A204.1 (cell line): ENCODE results near the gene NME7.
"Not testable (repeated sequence)": the region's sequence is repeated elsewhere in the genome, so short reads cannot be mapped to it uniquely, and the experiment has no call there.

ENCODE experiments used
- FAIRE-seq: peaks from 2 replicates; lab custom pipeline; 2012; peaks lifted over from hg19 to GRCh38; lab: Jason Lieb, UNC

The NME7 gene

DNA sequence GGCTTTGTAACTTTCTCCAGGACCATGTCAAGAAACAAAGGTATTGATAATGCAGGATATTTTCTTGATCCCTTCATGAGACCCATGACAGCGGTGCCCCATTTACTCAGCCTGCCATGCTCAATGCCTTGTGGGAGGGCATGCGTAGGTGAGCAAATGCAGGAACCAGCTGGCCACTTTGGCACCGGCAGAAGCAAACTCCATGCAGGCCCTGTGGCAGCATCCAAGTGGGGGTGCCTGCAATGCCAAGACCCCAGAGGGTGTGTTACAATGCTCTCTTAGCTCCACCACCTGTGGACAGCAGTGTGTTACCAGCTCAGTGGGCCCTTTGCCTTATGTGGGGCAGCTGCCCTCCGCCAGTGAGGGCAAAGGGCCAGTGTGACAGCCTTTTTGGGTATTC, 153.0 kb downstream of the NME7 start:
- FAIRE-seq: no peak

DNA sequence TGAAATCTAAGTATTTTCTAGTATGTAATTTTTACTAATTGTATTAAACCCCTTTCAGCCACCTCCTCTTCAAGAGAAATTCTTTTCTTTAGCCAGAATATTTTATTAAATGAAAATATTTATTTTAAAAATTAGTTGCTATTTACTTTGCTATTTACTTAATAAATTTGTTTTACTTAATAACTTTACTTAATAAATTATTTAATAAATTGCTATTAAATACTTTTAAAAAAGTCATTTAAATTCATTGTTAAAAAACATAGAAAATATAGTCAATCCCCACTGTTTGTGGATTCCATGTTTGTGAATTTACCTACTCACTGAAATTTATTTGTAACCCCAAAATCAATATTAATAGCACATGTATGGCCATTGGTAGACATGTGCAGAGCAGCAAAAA, 155.5 kb downstream of the NME7 start:
- peak; percentile 90 for FAIRE-seq

DNA sequence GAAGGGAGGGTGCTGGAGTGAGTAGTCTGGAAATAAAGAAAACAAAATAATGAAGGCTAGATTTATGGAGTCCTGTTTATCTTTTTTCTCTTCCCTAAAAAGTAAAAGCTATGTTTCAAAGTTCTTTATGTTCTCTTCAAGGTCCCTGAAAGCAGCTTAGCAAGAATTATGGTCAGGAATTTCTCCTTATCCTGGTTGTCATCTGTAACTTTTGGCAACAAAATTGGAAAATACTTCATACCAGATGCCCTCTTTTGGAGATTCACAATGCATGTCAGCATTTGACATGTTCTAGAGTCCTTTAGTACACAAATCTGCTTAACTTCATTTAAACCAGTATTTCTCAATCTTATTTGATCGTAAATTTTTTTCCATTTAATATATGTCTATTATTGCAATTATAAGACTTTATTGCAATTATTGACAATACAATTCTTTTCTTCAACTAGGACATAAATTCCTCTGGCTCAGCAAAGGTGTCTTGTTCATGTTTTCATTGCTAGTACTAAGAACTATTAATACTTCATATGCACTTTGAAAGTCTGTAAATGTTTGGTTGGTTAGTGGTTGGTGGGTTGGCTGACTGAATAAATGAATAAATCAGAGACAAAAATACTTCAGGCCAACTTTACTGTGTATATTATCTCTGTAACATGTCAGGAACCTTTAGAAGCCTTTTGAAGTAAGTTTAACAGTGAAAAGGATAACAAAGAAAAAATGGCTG, 159.6 kb downstream of the NME7 start:
- FAIRE-seq: no peak

DNA sequence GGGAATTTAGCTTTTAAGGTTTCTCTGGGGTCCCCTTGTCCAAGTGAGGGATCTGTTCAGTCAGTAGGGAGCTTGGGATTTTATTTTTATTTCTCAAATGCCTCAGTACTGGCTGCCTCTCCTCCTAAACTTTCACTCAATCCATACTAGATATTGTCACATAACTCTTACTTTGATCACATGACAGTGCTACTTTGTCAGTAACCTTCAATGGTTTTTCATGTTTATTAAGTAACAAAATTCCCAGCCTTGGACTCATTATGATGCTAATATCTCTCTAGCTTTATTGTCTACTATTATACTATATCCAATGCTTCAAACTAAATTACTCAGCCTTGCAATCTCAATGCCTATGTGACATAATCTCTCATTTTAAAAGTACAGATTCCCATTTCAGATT, 163.4 kb downstream of the NME7 start:
- no peak for FAIRE-seq

DNA sequence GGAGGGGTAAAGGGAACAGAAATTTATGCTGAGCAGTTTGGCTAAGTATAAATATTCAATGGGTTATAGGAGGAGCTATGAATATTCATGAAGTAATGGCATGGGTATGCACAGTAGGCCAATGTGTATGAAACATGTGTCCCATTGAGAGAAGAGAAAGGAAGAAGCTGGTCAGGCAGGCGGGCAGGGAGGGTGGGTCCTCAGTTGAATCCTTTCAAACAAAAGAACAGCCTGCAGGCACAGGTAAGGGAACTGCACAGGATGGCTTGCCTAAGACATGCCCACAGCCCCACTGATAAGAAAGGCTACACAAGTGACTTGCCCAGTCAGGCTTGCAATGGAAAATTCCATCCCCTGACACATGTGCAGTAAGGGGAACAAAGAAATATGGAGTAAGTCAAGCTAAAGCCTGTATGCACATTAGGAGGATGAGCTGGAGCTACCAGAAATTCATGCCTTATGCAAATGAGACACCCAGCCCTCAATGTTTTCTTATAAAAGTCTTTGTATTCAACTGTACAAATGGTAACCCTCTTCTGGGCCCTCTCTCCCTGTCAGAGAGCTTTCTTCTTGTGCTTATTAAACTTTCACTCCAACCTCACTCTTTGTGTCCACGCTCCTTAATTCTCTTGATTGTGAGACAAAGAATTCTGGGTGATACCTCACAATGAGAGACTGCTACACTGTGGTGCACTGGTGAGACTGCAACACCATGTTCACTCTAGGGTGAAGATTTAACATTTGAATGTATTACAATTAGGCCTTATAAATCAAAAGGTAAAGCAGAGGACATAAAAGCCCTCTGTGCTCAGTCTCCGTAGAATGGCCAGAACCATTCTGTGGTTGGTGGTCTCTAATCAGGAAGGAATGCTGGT, 164.6 kb downstream of the NME7 start:
- FAIRE-seq: no peak

DNA sequence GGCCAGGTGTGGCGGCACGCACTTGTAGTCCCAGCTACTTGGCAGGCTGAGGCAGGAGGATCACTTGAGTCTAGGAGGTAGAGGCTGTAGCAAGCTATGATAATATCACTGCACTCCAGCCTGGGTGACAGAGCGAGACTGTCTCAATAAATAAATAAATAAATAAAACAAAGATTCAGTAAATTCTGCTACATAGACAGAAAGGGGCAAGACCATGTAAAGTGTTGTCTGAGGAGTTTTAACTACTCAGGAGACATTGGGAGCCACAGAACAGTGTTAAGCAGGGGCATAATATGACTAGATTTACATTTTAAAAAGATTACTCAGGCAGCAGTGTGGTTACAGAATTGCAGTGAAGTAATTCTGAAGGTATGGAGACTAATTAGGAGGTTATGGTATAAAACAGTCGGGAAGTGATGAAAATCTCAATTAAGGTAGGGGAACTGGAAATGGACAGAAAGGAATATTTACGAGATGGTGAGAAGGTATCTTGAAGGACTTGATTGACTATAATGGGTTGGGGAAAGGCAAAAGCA, 166.4 kb downstream of the NME7 start:
- FAIRE-seq: no peak

DNA sequence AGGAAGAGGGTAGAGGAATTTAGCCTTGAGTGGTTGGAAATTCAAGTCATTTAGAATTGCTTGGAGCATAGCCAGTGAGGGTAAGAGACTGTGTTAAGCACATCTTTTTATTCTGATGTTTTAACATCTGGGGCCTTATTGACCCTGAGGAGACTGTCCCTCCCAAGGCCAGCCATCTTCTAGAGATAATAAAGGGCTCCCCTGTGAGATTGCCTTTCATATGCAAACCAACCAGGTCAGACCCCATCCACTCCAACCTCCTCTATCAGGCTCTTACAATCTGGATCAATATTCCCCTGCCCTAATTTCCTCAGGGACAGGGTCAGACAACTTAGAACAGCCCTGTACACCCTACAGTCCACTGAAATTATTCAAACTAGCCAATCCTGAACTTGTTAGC, 167.3 kb downstream of the NME7 start:
- FAIRE-seq: no peak

DNA sequence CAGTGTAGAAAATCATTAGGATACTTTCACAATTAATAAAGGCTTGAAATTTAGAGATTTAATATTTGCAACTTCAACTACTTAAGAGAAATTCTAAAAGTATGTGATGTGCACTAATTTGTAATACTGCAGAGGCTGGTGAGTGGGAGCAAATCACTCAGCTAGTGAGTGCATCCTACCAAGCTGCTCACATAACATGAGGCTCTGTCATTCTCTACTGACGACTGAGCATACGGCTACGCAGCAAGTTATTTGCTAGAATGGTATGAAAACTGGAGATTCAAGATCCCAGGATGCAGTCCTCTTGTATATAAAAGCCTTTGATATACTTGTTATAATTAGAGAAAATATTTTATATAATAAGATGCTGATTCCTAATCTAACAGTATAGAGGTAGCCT, 171.0 kb downstream of the NME7 start:
- FAIRE-seq: no peak

DNA sequence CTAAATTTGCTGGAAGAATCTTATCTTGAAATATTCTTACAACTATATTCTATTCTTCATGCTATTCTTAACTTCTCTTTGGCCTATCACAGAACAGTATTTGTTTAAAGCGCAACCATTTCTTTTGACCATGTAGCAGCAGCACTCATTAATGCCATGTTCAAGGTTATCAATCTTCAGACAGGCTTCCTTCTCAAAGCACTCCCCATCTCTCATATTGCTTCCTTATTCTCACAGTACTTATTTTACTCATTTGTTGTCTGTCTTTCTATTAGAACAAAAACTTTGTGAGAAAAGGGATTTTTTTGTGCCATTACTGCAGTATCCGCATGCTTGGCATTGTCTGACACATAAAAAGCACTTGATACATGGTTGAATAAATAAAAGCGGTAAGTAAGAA, 171.4 kb downstream of the NME7 start:
- FAIRE-seq: no peak

DNA sequence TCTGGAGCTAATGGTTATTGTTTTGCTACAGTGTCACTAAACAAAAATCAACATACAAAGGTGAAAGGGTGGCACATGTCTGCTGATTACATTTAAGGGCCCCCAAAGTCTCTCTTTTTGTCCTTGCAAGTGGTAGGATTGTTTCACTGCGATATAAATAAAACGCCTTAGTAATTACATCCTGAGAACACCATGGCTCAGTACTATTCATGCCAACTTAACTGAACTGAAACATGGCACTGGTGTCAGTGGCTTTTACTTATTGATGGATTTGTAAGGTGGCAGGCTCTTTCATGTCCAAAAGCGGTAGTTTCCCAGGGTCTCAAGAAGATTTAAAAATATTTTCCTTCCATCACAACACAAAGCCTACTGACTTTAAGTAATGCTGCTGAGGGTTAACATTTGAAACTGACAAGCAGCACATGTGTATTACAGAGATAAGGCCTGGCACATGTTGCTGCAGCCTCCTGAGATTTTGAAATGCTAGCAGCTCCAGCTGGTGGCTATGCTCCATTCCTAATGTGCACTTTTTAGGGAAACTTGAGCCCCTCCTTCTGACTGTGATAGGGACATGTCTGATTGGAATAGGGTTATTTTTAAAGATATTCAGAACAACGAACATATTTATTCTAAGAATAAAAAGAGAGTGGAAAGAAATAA, 174.3 kb downstream of the NME7 start:
- no peak for FAIRE-seq

DNA sequence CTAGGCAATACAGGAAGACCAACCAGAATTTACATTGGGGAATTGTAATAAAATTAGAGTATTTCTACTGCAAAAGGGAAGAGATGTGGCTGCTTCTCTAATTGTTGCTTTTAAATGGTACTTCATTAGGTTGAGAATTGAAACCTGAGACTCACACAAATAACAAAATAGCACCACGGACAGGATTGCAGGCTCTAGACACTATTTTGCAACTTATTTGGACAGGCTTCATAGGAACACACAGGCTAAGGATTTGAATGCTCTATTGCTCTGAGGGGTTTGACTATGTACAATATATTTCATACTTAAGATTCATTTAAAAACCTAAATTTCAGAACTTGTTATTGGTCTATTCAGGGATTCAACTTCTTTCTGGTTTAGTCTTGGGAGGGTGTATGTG, 181.5 kb downstream of the NME7 start:
- FAIRE-seq: no peak

DNA sequence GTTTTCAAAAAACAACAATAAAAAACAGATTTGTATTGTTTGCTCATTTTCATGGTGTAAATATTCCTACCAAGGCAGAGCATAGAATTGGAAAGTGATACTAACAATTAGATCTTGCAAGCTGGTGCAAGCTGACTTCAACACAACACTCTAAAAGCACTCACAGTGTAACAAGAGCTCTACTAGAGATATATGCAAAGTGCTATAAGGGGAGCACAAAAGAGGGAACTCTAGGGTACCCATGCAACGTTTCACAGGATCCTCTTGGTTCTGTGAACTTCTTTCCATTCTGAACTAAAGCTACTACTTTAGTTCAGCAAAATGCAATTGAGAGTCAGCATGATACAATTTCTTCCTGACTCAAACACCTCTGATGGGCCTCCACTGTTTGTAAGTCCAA, 182.8 kb downstream of the NME7 start:
- no peak for FAIRE-seq

DNA sequence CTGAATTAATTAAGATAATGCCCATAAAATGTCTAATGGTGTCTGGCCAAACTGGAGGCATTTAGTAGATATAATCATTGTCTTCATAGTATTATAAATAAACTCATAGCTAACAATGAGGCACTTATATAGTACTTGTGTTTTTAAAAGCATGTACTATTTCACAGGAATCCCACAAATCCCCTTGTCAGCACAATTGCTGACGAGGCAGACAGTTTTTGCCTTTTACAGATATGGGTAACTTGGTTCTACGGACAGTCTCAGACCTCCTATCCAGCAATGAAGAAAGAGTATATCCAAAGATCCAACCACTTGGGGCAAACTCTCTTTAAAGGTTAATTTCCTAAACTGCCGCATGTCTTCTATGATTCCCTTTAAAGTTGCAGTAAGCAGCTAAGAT, 187.4 kb downstream of the NME7 start:
- no peak for FAIRE-seq

DNA sequence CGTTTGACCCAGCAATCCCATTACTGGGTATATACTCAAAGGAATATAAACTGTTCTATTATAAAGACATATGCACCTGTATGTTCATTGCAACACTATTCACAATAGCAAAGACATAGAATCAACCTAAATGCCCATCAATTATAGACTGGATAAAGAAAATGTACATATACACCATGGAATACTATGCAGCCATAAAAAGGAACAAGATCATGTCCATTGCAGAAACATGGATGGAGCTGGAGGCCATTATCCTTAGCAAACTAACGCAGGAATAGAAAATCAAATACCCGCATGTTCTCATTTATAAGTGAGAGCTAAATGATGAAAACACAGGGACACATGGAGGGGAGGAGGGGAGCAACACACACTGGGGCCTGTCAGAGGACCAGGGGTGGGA, 188.2 kb downstream of the NME7 start:
- not testable (repeated sequence) for FAIRE-seq

DNA sequence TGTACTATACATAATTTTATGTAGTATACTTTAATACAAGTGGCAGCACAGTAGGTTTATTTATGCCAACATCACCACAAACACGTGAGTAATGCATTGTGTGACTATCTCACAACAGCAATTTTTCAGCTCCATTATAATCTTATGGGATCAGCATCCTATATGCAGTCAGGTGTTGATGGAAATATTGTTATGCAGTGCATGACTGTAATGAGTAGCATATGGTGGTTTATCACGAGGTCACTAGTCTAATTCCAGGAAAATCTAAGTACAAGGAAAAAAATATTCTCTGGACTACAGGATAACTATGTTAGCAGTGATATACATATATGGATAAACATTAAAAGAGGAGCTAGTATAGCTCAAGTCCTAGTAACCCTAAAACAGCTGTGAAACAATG, 192.1 kb downstream of the NME7 start:
- no peak for FAIRE-seq

DNA sequence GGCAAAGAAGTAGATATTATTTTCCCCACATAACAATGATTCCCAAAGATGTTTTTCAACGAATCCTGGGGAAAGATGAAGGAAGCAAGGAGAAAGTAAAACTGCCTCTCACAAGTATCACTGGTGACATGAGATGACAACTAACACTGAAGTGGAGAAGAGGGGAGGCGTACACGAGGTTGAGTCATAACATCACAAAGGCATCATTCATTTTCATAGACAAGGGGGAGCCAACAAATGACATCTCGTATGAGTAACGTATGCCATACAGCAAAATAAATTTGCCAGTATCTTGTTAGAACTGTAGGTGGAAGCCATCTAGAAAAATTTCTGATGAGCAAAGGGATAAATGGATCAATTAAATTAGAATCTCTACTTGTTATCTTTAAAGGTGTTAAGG, 204.5 kb downstream of the NME7 start:
- no peak for FAIRE-seq

DNA sequence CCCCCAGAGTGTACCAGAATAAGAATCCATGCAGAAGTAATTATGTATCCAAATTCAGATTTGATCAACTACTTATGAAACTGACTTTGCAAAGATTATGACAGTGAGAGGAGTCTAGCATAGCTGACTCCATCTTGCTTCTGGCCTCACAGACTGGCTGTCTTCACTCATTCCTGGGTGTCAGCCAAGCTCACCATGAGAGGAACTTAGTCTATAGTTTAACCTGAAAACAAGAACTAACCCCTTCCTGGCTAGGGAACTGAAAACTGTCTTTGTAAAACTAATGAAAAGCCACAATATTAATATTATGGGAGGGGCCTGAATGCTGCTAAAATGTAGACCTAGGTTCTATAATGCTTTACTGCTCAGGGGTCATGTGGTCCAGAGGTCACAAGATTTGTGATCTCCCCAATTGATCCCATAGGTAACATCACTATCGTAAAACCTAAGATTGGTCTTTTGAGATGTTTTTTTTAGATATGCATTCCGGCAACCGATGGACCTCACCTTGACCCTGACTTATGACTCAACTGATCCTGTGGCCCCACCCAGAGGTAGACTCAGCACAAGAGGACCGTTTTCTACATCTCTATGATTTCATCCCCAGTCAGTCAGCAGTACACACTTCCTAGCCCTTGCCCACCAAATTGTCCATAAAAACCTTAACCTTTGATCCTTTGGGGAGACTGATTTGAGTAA, 206.0 kb downstream of the NME7 start:
- FAIRE-seq: no peak

DNA sequence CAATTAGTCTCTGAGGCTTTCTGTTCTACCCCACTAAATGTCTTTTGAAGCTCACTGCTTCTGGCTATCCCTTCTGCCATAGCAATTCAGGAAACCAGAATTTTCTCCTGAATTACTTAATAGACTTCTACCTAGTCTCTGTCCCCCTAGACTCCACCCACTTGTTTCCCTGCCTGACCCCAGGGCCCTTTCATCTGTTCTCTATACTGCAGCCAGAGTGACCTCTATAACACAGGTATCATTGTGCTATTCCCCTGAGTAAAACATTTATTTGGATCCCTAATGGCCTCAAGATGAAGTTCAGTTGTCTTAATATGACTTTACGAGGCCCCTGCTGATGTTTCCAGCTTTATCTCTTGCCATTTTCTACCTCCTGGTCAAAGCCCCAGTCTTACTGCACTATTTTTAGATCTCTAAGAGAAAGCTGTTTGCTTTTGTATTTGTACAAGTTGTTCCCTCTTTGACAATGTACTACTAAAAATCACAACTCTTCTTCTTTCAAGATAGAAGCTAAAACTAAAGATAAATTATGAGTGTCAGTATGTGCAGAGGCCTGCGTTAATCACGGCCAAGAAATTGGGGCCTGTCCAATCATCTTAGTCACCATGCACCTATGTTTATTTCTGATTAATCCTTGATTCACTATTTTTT, 206.6 kb downstream of the NME7 start:
- no peak for FAIRE-seq

DNA sequence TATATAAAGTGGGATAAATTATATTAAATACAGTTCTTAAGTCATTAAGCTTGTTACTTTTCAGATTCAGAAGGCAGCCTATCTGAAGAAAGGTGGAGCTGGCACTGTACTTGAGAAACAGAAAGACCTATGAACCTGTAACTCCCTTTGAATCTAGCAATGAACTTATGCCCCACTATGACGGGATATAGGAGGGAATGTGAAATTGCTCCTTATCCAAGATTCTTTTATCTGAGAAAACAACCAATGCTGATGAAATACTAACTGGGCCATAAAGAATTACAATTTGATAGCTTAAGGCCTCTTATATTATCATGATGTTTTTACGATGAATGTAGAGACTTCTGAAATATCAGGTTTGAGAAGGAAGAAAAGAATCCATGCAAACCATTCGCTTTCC, 211.0 kb downstream of the NME7 start:
- no peak for FAIRE-seq

DNA sequence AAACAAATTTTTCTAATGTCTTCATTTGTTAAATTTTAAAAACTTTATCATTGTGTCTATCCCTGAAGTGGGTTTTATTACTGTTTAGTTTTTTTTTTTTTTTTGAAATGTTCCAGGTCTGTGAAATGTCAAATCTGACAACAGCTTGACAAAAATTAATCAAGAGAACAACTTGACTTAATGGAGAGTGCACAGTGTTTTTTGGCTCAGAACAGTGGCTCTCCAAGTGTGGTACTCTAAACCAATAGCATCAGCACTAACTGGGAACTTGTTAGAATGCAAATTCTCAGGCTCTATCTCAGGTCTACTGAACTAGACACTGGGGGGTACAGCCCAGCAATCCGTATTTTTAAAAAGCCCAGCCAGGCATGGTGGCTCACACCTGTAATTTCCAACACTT, 211.9 kb downstream of the NME7 start:
- no peak for FAIRE-seq

DNA sequence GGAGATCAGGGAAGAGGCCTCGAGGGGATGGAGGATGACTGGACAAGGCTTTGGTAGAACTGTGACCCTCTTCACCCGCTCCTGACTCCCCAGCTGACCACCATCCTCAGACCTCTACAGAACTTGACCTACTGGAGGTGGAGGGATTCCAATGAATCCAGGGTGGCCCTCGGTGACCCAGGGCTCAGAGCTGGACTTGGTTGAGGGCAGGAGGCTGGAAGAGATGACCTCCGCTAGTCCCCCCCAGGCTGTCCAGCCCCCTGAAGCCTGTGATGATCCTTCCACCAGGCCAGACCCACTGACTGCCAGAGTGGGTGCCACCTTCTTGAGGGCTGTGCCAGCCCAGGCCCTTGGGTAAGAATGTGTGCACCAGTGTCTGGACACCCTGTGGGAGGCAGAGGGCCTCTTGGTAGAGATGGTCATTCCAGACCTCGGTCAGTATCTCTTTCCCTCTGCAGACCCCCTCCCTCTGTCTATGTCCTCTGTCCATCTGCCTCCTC, 216.2 kb downstream of the NME7 start:
- no peak for FAIRE-seq
